ENCODE results near the gene DQX1. TPM values are rescaled to one million over a fixed set of nuclear protein-coding genes. Genes with fewer than 3 reads are reported as not detected.

The DQX1 gene
- total RNA-seq, 1 donor from 2014 or later = 0.47 TPM

DNA sequence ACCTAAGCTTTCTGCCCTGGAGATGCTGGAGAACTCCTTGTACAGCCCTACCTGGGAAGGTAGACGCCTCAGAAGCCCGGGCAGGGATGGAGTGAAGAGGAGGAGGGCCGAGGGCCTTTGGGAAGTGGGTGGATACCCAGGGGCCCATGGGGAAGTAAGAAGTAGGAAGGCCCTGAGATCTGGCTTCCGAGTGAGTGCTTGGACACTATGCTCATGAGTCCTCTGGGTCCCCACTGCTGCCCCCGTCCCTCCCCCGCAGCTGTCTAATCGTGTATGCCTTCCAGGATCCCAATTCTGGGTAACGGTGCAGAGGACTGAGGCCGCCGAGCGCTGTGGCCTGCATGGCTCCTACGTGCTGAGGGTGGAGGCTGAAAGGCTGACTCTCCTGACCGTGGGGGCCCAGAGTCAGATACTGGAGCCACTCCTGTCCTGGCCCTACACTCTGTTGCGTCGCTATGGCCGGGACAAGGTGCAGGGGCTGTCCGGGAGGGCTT is 29.6 kb upstream of the DQX1 start:
- intact Hi-C loops (cut with micrococcal nuclease) = loop anchor here (2.0 kb wide), 2 partner anchors 19 to 403 kb away; partner anchors contain the start of gene POLE4

GRCh38 chr2:74554820-74555531 is 28.9 kb upstream of the DQX1 start:
- intact Hi-C loops (cut with micrococcal nuclease) = loop anchor here (1.0 to 5.0 kb wide), 14 partner anchors 20 to 1322 kb away; partner anchors contain the start of genes AUP1, C2orf81, DGUOK and HTRA2

DNA sequence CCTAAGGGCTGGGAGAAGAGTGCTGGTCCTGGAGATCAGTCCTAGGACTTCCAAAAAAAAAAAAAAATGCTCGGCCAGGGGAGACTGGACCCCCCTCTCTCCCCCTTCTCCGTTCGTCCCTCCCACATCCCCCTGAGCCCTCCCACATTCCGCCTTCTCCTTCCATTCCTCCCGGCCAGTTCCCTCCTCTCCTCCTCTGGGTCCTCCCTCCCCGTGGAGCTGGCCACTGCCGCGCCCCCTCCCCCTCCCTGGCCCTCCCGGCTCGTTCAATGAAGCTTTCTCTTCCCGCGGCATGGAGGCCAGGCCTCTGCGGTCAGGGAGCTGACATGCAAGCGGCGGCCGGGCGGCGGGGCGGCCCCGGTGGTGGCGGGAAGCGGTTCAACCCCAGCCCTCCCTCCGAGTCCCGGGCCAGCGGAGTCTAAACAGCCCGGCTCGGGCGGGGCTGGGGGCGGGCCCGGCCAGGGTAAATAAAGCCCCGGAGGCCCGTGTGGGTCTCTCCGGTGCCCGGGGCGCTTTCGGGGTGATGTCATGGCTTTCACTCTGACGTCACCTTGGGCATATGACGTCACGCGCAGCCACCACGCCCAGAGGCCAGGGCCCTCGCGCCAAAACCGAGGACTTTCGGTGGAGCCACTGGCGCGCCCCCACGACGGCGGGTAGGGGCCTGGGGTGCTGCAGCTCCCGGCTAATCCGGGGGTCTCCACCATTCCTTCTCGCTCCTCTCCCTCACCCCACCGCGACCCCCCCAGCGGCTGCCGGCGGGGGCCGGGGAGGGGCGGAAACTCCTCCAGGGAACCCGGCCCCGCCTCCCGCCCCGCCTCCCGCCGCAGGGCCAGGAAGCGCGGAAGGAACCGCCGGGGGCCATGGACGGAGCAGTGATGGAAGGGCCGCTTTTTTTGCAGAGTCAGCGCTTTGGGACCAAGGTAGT is 28.1 kb upstream of the DQX1 start, which contains the start of the genes DOK1 and LOXL3:
DOK1 (plus strand) TSS at position 829 of the 928 bp plus-strand sequence; CDS start at position 864, 35 bp downstream.
LOXL3 (minus strand) TSS at position 51 of the 928 bp plus-strand sequence. CDS start 1,308 bp downstream, outside the sequence.
- intact Hi-C loops (cut with micrococcal nuclease) = loop anchor here (1.0 to 5.0 kb wide), 14 partner anchors 21 to 1321 kb away; partner anchors contain the start of genes AUP1, C2orf81, DGUOK and HTRA2

DNA sequence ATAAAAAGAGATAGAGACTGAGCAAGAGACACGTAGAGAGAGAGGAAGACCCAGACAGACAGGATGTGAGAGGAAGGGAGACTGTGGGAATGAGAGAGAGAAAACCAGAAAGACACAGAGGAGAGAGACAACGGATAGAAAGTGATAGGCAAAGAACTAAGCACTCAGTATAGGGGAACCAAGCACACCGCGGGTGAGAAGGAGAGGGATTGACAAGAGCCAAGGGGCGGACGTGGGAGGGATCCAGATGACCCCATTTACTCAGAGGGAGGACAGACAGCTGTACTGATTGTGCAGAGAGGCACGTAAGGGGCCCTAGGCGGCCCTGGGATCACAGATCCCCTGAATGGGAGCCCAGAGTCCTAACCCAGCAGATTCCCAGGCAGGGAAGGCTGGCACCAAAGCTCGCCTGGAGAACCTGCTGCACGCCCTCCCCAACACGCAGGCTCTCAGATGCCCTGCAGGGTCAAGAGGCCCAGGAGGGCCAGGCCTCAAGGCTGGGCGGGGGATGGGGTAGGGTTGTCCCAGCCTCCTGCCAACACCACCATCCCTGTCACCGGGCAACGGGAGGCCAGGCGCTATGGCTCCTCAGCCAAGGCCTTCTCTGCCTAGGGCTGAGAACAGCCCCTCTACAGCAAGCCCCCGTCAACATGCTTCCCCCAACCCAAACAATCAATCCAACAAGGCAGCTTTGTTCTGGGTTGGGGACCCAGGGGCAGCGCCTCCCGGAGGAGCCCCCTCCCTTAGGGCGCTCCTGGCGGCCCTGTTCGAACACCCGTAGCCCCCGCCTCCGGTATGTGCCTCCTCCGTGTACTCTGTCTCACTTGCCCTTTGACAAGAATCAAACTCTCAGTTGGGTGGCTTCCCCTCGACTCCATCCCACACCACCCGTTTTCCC is 27.1 kb upstream of the DQX1 start:
- intact Hi-C loops (cut with micrococcal nuclease) = loop anchor here (5.0 kb wide), 1 partner anchor 356 kb away; the partner anchor contains the start of gene MTHFD2

GRCh38 chr2:74551942-74552913 is 26.2 kb upstream of the DQX1 start:
- intact Hi-C loops (cut with micrococcal nuclease) = loop anchor here (5.0 kb wide), 1 partner anchor 355 kb away; the partner anchor contains the start of gene MTHFD2

DNA sequence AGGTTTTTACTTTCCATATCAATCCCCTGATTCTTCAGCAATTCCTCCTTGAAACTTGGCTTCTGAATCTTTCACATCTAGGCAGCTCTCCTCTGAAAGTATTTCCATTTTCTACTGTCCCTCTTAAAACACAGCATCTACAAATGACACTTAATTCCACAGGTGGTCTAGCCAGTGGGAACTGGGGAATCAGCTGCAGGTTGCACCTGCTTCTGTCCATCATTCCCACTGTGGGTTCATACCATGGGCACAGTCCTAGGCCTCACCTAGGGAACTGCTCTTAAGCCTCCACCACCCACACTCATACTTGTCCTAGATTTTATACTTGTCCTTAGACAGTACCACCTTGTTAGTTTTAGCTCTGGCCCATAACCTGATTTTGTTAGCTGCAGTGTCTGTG is 25.5 kb upstream of the DQX1 start:
- intact Hi-C loops (cut with micrococcal nuclease) = loop anchor here (5.0 kb wide), 1 partner anchor 354 kb away; the partner anchor contains the start of gene MTHFD2

DNA sequence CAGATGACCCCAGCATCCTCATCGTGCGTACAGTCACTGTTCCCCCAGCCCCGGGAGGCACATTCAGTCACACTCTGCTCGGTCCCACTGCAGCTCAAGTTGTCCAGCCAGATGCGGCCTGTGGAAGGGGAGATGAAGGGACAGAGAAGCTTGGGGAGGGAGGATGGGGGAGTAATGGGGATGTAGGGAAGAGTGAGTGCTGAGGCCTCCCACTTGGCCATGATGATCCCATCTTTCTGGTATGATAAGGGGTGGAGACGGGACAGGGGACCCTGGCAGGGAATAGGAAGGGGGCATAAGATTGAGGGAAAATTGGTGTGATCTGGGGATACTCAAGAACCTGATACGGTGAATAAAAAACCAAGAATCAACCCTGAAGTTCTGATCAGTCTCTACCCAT is 24.2 kb upstream of the DQX1 start:
- intact Hi-C loops (cut with micrococcal nuclease) = loop anchor here (5.0 kb wide), 1 partner anchor 353 kb away; the partner anchor contains the start of gene MTHFD2

GRCh38 chr2:74548900-74549826 is 23.1 kb upstream of the DQX1 start:
- intact Hi-C loops (cut with micrococcal nuclease) = no loop called here

GRCh38 chr2:74548285-74548899 is 22.4 kb upstream of the DQX1 start:
- intact Hi-C loops (cut with micrococcal nuclease) = no loop called here

DNA sequence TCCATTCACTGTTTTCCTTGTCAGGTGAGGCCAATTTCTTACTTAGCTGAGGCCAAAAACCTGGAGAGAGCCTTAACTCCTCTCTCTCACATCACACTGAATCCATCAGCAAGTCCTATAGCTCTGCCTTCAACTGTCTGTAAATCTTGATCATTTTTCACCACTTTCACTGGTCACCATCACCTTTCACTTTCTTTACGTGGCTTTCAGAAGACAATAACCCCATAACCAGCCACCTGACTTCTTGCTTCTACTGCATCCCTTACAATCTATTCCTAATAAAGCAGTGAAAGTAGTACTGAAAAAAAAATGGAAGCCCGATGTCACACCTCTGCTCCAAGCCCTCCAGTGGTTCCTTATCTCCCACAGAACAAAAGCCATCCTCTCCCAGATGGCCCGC is 20.0 kb upstream of the DQX1 start:
- intact Hi-C loops (cut with micrococcal nuclease) = no loop called here

DNA sequence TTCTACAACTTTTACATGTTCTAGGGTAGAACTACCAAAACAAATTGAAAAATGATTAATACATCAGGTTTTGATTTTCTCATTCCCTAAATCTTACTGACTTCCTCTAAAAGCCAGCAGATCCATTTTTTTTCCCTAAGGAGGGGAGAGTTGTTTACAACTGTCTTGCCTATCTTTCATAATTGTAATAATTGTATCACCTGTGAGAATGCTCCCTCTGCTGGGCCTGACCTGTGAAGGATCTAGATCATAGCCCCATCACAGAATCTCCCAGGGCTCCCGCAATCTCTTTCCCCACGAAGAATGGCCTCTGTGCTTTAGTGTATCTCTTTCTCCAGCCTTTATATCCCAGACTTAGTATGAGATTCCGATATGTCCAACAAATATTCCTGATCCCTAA is 18.6 kb upstream of the DQX1 start:
- intact Hi-C loops (cut with micrococcal nuclease) = loop anchor here (1.0 kb wide), 2 partner anchors 43 to 61 kb away; partner anchors contain the start of gene TTC31

DNA sequence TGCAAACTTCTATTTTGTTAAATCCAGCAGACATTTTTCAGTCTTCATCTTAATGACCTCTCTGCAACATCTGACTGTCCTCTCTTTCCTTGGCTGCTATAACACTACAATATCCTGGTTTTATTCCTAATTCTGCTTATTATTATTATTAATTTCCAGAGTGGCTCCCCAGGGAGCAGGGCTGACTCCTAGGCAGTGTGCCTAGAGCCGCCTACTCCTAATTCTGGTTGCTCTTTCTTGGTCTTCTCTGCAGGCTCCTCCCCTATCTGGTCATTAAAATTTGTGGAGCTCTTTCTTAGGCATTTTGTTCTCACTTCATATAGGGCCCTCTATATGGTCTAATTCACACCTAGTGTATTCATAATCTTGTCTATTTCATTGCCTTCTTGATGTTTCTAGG is 16.9 kb upstream of the DQX1 start:
- intact Hi-C loops (cut with micrococcal nuclease) = no loop called here

- intact Hi-C loops (cut with micrococcal nuclease) = no loop called here
Observed at GRCh38 chr2:74540291-74540690, 14.3 kb upstream of the DQX1 start.

DNA sequence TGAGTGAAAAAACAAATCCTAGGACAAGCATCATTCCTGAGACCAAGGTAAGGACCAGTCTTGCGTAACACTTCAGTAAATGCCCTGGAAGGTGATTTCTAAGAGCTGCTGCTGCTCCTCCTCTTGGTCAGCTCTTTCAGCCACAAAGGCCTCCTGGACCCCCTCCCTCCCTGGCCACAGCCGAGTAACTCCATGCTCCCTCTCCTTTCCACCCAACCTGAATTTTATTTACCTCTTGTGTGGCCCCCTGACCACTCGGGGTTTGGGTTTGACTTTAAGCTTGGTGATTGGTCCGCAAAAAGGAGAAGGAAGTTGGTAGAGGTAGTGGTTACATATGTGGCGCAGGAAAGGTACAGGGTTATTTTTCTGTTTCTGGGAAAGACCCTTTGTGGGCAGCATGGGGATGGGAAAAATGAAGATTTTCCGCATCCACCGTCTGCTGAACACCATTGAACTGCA is 12.9 kb upstream of the DQX1 start:
- intact Hi-C loops (cut with micrococcal nuclease) = no loop called here

DNA sequence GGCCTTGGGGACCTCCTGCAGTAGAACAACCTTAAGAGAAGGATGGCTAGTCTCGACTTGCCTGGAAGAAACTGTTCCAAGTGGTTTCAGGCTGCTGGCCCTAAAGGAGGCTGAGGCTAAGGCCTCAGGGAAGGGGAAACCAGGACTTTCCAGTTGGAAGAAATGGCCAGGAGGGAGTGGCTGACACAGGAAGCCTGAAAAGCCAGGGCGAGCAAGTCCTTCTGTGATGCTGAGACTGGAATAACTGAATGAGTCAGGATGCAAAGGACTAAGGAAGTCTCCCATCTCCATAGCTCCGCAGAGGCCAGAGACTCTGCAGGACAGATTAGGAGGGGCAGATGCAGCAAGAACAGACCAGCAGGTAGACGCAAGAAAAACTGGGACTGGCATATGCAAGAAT is 11.1 kb upstream of the DQX1 start:
- intact Hi-C loops (cut with micrococcal nuclease) = no loop called here

- intact Hi-C loops (cut with micrococcal nuclease) = no loop called here
Observed at GRCh38 chr2:74536166-74536950, 10.3 kb upstream of the DQX1 start.
